Immature natural killer cell (primary cell): ENCODE measurements around the gene COBL. TPM values are rescaled to one million over a fixed set of nuclear protein-coding genes. Genes with fewer than 3 reads are reported as not detected.

Source experiments
- DNase-seq, 3 donors: peaks; one replicate each; pipeline ENCODE4 v3.0.0; 2022; ENCODE audit warnings: mixed read lengths in 1 of 3
- H3K27ac Mint-ChIP-seq, 6 donors: one replicate each; pipeline ENCODE4 v1.8.0; 2020; ENCODE audit warnings: mixed read lengths in 6 of 6, mild to moderate bottlenecking in 5 of 6, inconsistent platforms in 4 of 6, moderate library complexity in 3 of 6
- H3K27me3 Mint-ChIP-seq, 3 donors: one replicate each; pipeline ENCODE4 v1.8.0; 2020 to 2021; ENCODE audit warnings: low read depth in 3 of 3, mild to moderate bottlenecking in 3 of 3, mixed read lengths in 3 of 3, moderate library complexity in 3 of 3, inconsistent platforms in 1 of 3
- H3K36me3 Mint-ChIP-seq, 3 donors: one replicate each; pipeline ENCODE4 v1.8.0; 2020; ENCODE audit warnings: mixed read lengths in 3 of 3, inconsistent platforms in 2 of 3, mild to moderate bottlenecking in 2 of 3
- H3K4me1 Mint-ChIP-seq, 2 donors: one replicate each; pipeline ENCODE4 v1.8.0; 2020; ENCODE audit warnings: inconsistent platforms in 2 of 2, mild to moderate bottlenecking in 2 of 2, mixed read lengths in 2 of 2, moderate library complexity in 1 of 2
- H3K4me3 Mint-ChIP-seq, 5 donors: one replicate each; pipeline ENCODE4 v1.8.0; 2020; ENCODE audit warnings: mild to moderate bottlenecking in 5 of 5, mixed read lengths in 5 of 5, inconsistent platforms in 3 of 5, moderate library complexity in 3 of 5
- H3K9me3 Mint-ChIP-seq, 6 donors: one replicate each; pipeline ENCODE4 v1.8.0; 2020; ENCODE audit warnings: mild to moderate bottlenecking in 6 of 6, mixed read lengths in 6 of 6, inconsistent platforms in 4 of 6, moderate library complexity in 3 of 6
- polyA plus RNA-seq, 3 donors: library from polyadenylated mRNA; unstranded; fragments of 300-500 nt; fragmentation: Illumina TruSeq; gene quantifications; one replicate each; pipeline ENCODE4 v1.2.3, GENCODE V29; 2021

COBL gene
- polyA plus RNA-seq, 3 donors from 2014 or later: not detected

GRCh38 chr7:51242007-51242691 is 74.5 kb downstream of the COBL start:
- Mint-ChIP-seq H3K36me3 (no peaks in the 10 kb centered on the region), H3K4me1 (peaks cover 8 to 10% of the 10 kb centered on the region in 2 donors), H3K4me3 (no peak overlapping the region), H3K27ac (no peak overlapping the region), H3K27me3 (peaks cover 0 to 10% (median 2%) of the 10 kb centered on the region in 3 donors), H3K9me3 (no peaks in the 10 kb centered on the region)
- no peak for DNase-seq

GRCh38 chr7:51240868-51241267 is 75.7 kb downstream of the COBL start:
- no peak overlapping the region for H3K4me3 Mint-ChIP-seq
- H3K4me1 Mint-ChIP-seq: peaks cover 8 to 10% of the 10 kb centered on the region in 2 donors
- H3K36me3 Mint-ChIP-seq: no peaks in the 10 kb centered on the region
- no peaks in the 10 kb centered on the region for H3K9me3 Mint-ChIP-seq
- H3K27me3 Mint-ChIP-seq: peaks cover 2 to 10% (median 2%) of the 10 kb centered on the region in 3 donors
- DNase-seq: no peak
- H3K27ac Mint-ChIP-seq: no peak overlapping the region

- no peak for DNase-seq
- no peak overlapping the region for H3K27ac Mint-ChIP-seq
- peaks cover 8 to 10% of the 10 kb centered on the region in 2 donors for H3K4me1 Mint-ChIP-seq
- H3K36me3 Mint-ChIP-seq: no peaks in the 10 kb centered on the region
- no peaks in the 10 kb centered on the region for H3K9me3 Mint-ChIP-seq
- H3K4me3 Mint-ChIP-seq: no peak overlapping the region
- peaks cover 2 to 8% (median 2%) of the 10 kb centered on the region in 3 donors for H3K27me3 Mint-ChIP-seq
Measured at GRCh38 chr7:51239691-51240090, 76.9 kb downstream of the COBL start.

- Mint-ChIP-seq H3K4me1 (peaks cover 8 to 10% of the 10 kb centered on the region in 2 donors), H3K27ac (no peak overlapping the region), H3K27me3 (peaks cover 2 to 8% (median 2%) of the 10 kb centered on the region in 3 donors), H3K4me3 (no peak overlapping the region), H3K36me3 (no peaks in the 10 kb centered on the region), H3K9me3 (no peaks in the 10 kb centered on the region)
- DNase-seq: no peak
Measured at GRCh38 chr7:51238981-51239495, 77.6 kb downstream of the COBL start.

GRCh38 chr7:51237446-51238133 is 79.0 kb downstream of the COBL start:
- no peaks in the 10 kb centered on the region for H3K9me3 Mint-ChIP-seq
- no peaks in the 10 kb centered on the region for H3K4me1 Mint-ChIP-seq
- H3K27me3 Mint-ChIP-seq: peaks cover 0 to 4% (median 2%) of the 10 kb centered on the region in 3 donors
- no peak overlapping the region for H3K4me3 Mint-ChIP-seq
- no peak for DNase-seq
- H3K36me3 Mint-ChIP-seq: no peaks in the 10 kb centered on the region
- H3K27ac Mint-ChIP-seq: no peak overlapping the region

GRCh38 chr7:51236470-51237132 is 80.0 kb downstream of the COBL start:
- no peaks in the 10 kb centered on the region for H3K9me3 Mint-ChIP-seq
- DNase-seq: no peak
- H3K4me3 Mint-ChIP-seq: no peak overlapping the region
- no peak overlapping the region for H3K27ac Mint-ChIP-seq
- H3K4me1 Mint-ChIP-seq: no peaks in the 10 kb centered on the region
- H3K27me3 Mint-ChIP-seq: peaks cover 0 to 2% (median 1%) of the 10 kb centered on the region in 3 donors
- no peaks in the 10 kb centered on the region for H3K36me3 Mint-ChIP-seq

- no peaks in the 10 kb centered on the region for H3K4me1 Mint-ChIP-seq
- no peaks in the 10 kb centered on the region for H3K9me3 Mint-ChIP-seq
- no peak overlapping the region for H3K4me3 Mint-ChIP-seq
- no peaks in the 10 kb centered on the region for H3K36me3 Mint-ChIP-seq
- H3K27me3 Mint-ChIP-seq: peaks cover 0 to 4% (median 1%) of the 10 kb centered on the region in 3 donors
- H3K27ac Mint-ChIP-seq: no peak overlapping the region
- no peak for DNase-seq
Measured at GRCh38 chr7:51235593-51236313, 80.9 kb downstream of the COBL start.

GRCh38 chr7:51234609-51235308 is 81.8 kb downstream of the COBL start:
- no peak overlapping the region for H3K27ac Mint-ChIP-seq
- no peak for DNase-seq
- H3K27me3 Mint-ChIP-seq: peaks cover 0 to 5% (median 4%) of the 10 kb centered on the region in 3 donors
- no peak overlapping the region for H3K4me3 Mint-ChIP-seq
- no peaks in the 10 kb centered on the region for H3K9me3 Mint-ChIP-seq
- no peaks in the 10 kb centered on the region for H3K36me3 Mint-ChIP-seq
- H3K4me1 Mint-ChIP-seq: no peaks in the 10 kb centered on the region

- no peaks in the 10 kb centered on the region for H3K9me3 Mint-ChIP-seq
- H3K4me1 Mint-ChIP-seq: no peaks in the 10 kb centered on the region
- H3K27ac Mint-ChIP-seq: no peak overlapping the region
- no peaks in the 10 kb centered on the region for H3K36me3 Mint-ChIP-seq
- peaks cover 0 to 5% (median 4%) of the 10 kb centered on the region in 3 donors for H3K27me3 Mint-ChIP-seq
- no peak overlapping the region for H3K4me3 Mint-ChIP-seq
- no peak for DNase-seq
Measured at GRCh38 chr7:51234139-51234538, 82.5 kb downstream of the COBL start.

- no peak for DNase-seq
- Mint-ChIP-seq H3K4me3 (no peak overlapping the region), H3K27me3 (peaks cover 0 to 5% (median 4%) of the 10 kb centered on the region in 3 donors), H3K4me1 (no peaks in the 10 kb centered on the region), H3K9me3 (no peaks in the 10 kb centered on the region), H3K27ac (no peak overlapping the region), H3K36me3 (no peaks in the 10 kb centered on the region)
Measured at GRCh38 chr7:51233374-51233773, 83.2 kb downstream of the COBL start.

GRCh38 chr7:51230723-51231122 is 85.9 kb downstream of the COBL start:
- Mint-ChIP-seq H3K27ac (no peak overlapping the region), H3K36me3 (no peaks in the 10 kb centered on the region), H3K9me3 (no peaks in the 10 kb centered on the region), H3K27me3 (peaks cover 0 to 4% (median 3%) of the 10 kb centered on the region in 3 donors), H3K4me1 (no peaks in the 10 kb centered on the region), H3K4me3 (no peak overlapping the region)
- no peak for DNase-seq

- DNase-seq: no peak
- Mint-ChIP-seq H3K27me3 (peaks cover 0 to 4% (median 3%) of the 10 kb centered on the region in 3 donors), H3K9me3 (no peaks in the 10 kb centered on the region), H3K36me3 (no peaks in the 10 kb centered on the region), H3K4me1 (no peaks in the 10 kb centered on the region), H3K4me3 (no peak overlapping the region), H3K27ac (no peak overlapping the region)
Measured at GRCh38 chr7:51230324-51230625, 86.3 kb downstream of the COBL start.

- H3K27me3 Mint-ChIP-seq: peaks cover 0 to 4% (median 3%) of the 10 kb centered on the region in 3 donors
- no peak overlapping the region for H3K27ac Mint-ChIP-seq
- H3K36me3 Mint-ChIP-seq: no peaks in the 10 kb centered on the region
Measured at GRCh38 chr7:51229620-51230323, 86.8 kb downstream of the COBL start.

More at GRCh38 chr7:51229620-51230323, 86.8 kb downstream of the COBL start:
- Mint-ChIP-seq H3K4me3 (no peak overlapping the region), H3K4me1 (no peaks in the 10 kb centered on the region), H3K9me3 (no peaks in the 10 kb centered on the region)
- DNase-seq: no peak
